GM12878 (cell line): ENCODE results near the gene CTNNA1. TPM values are rescaled to one million over a fixed set of nuclear protein-coding genes. Genes with fewer than 3 reads are reported as not detected.
A peak's percentile ranks its signal among the peaks of the same experiment; 100 is the strongest.

Source experiments
- ATAC-seq: fragments of 200-7000 bp; cut with Tn5 transposase; 3 replicates; pipeline ENCODE4 v1.9.1; 2020; ENCODE audit warnings: mild to moderate bottlenecking, moderate library complexity
- BruUV-seq: library from RNA; stranded (reverse); fragments of 400-500 nt; replicated peaks from 2 replicates; lab custom pipeline; 2021; lab: Mats Ljungman, UMichigan
- CTCF ChIA-PET: fragments of 300-600 bp; sonication (Branson Sonifier 250); formaldehyde crosslinking; extraction: SDS; loops from one replicate; lab custom pipeline; 2021; ENCODE audit warnings: inconsistent platforms; lab: Yijun Ruan, JAX
- POLR2A ChIA-PET: fragments of 350-600 bp; formaldehyde crosslinking; extraction: SDS; loops from one replicate; lab custom pipeline; 2021; ENCODE audit warnings: inconsistent platforms; lab: Charles Lee
- RAD21 ChIA-PET: fragments of 300-600 bp; sonication (Branson Sonifier 250); formaldehyde crosslinking; loops from one replicate; lab custom pipeline; 2023; ENCODE audit warnings: antibody characterized with exemption; ENCODE audit not compliant: unreplicated experiment; lab: Charles Lee
- SMC1A ChIA-PET: fragments of 300-600 bp; sonication (Branson Sonifier 250); formaldehyde crosslinking; loops from one replicate; lab custom pipeline; 2023; ENCODE audit not compliant: unreplicated experiment, uncharacterized antibody; lab: Charles Lee
- DNase-seq: peaks from one replicate; pipeline ENCODE4 v3.0.0-alpha.2; 2011; ENCODE audit warnings: low read depth, low spot score
- FAIRE-seq: peaks from 3 replicates; lab custom pipeline; 2011; peaks lifted over from hg19 to GRCh38; lab: Jason Lieb, UNC
- H2AFZ ChIP-seq: 2 replicates; pipeline ENCODE4 v1.6.0; 2011; ENCODE audit warnings: low read depth, low read length, control low read depth; ENCODE audit not compliant: control insufficient read depth
- H3K27ac ChIP-seq: 2 replicates; pipeline ENCODE4 v1.5.1; 2011; ENCODE audit warnings: control low read depth; ENCODE audit not compliant: control insufficient read depth, insufficient read depth
- H3K27me3 ChIP-seq, 2 experiments: replicated peaks in 1 of 2; 2 replicates each; pipeline versions ENCODE4 v1.6.0 to v1.6.1; 2011; ENCODE audit warnings: low read length in 1 of 2; ENCODE audit not compliant: control insufficient read depth in 2 of 2, insufficient read depth in 2 of 2
- H3K36me3 ChIP-seq, 2 experiments: 2 replicates each; pipeline ENCODE4 v1.5.1; 2011; ENCODE audit warnings: low read length in 1 of 2; ENCODE audit not compliant: control insufficient read depth in 2 of 2, insufficient read depth in 2 of 2
- H3K4me1 ChIP-seq: 2 replicates; pipeline ENCODE4 v1.6.1; 2011; ENCODE audit warnings: mild to moderate bottlenecking, low read length, moderate library complexity, mixed read lengths; ENCODE audit not compliant: control insufficient read depth, insufficient read depth
- H3K4me2 ChIP-seq: 2 replicates; pipeline ENCODE4 v1.6.0; 2011; ENCODE audit warnings: control low read depth; ENCODE audit not compliant: control insufficient read depth, insufficient read depth
- H3K4me3 ChIP-seq: fragments of 200-600 bp; sonication (generic); 2 replicates; pipeline ENCODE4 v1.5.1; 2016
- H3K79me2 ChIP-seq: 2 replicates; pipeline ENCODE4 v1.6.0; 2011; ENCODE audit warnings: low read length; ENCODE audit not compliant: control insufficient read depth, insufficient read depth
- H3K9ac ChIP-seq: 2 replicates; pipeline ENCODE4 v1.8.0; 2011; ENCODE audit warnings: low read length, control low read depth, mixed read lengths; ENCODE audit not compliant: control insufficient read depth, insufficient read depth
- H3K9me3 ChIP-seq: replicated peaks from 3 replicates; pipeline ENCODE4 v1.5.1; 2011; ENCODE audit warnings: mild to moderate bottlenecking, low read length; ENCODE audit not compliant: control insufficient read depth, insufficient read depth
- H4K20me1 ChIP-seq: 2 replicates; pipeline ENCODE4 v1.6.0; 2011; ENCODE audit not compliant: control insufficient read depth, insufficient read depth
- BCL11A ChIP-seq: IDR thresholded peaks from 2 replicates; pipeline ENCODE4 v1.6.1; 2011; ENCODE audit warnings: low read depth, low read length
- WGBS: methylation state at CpG from one replicate; pipeline ENCODE4 v1.1.6; 2016; ENCODE audit warnings: low lambda C conversion rate; ENCODE audit not compliant: insufficient replicate concordance, insufficient coverage; ENCODE audit errors: missing lambda C conversion rate; 5-methylcytosine and 5-hydroxymethylcytosine counted together
- in situ Hi-C: fragments of 300-500 bp; cut with MboI; formaldehyde crosslinking; loops from 9 replicates; pipeline ENCODE4 v1.14.3; 2018; ENCODE audit warnings: mixed read lengths
- intact Hi-C: fragments of 100-400 bp; cut with micrococcal nuclease; formaldehyde crosslinking; loops from one replicate; pipeline ENCODE4 v1.14.2; 2022; ENCODE audit not compliant: unreplicated experiment
- polyA plus RNA-seq, 11 experiments: library from polyadenylated mRNA; depleted of rRNA in 4 of 11; unstranded in 6 of 11; stranded (reverse) in 5 of 11; fragments of >200 nt; fragmentation: Nextera tagmentation in 4 of 11; fragmentation: Illumina TruSeq in 1 of 11; extraction: Ambion mirVana in 4 of 11; extraction: Trizol in 1 of 11; gene quantifications; 1 replicate in 1 of 11; 2 replicates in 10 of 11; pipeline versions ENCODE4 v1.2.1 to v1.2.3, GENCODE V29; 2011 to 2016; ENCODE audit warnings: inconsistent platforms in 2 of 11, missing spikeins in 2 of 11, low read depth in 1 of 11
- total RNA-seq, 4 experiments: library from RNA; depleted of rRNA in 3 of 4; stranded (reverse); fragments of >200 nt in 3 of 4; fragmentation: Illumina TruSeq in 1 of 4; extraction: Trizol in 1 of 4; gene quantifications; 2 replicates each; pipeline versions ENCODE4 v1.2.1 to v1.2.3, GENCODE V29; 2013 to 2021
- TF ChIP-seq, protein P1 (sequence below): fragments of 450-650 bp; IDR thresholded peaks from 2 replicates; pipeline ENCODE4 v1.6.1; 2016; ENCODE audit warnings: mild to moderate bottlenecking, moderate library complexity, borderline replicate concordance

The CTNNA1 gene
- total and polyA plus RNA-seq, 10 of the 15 experiments (the other 5 are each of a cell fraction or from before 2014, with no cell fraction given) = 32.6 to 104 (median 57.7) TPM

GRCh38 chr5:138837160-138837559, 83.9 kb downstream of the CTNNA1 start:
- Histone ChIP-seq H3K4me1 (no peaks in the 10 kb centered on the region; the same call in 1 of the 2 replicates), H3K4me2 (no peak overlapping the region), H3K9me3 (no peaks in the 10 kb centered on the region), H3K27me3 (no peaks in the 10 kb centered on the region), H3K27ac (no peak overlapping the region), H3K4me3 (no peak overlapping the region), H3K36me3 (no peaks in the 10 kb centered on the region), H4K20me1 (no peaks in the 10 kb centered on the region), H3K79me2 (no peaks in the 10 kb centered on the region)
- ATAC-seq = no peak
- FAIRE-seq = no peak
- ChIA-PET CTCF (interaction anchor here (1.0 kb wide), 1 partner anchor 10 kb away, joined by 3 read pairs; no protein-coding TSS in a partner anchor), RAD21 (no interaction called here)
- TF ChIP-seq, protein P1, sequence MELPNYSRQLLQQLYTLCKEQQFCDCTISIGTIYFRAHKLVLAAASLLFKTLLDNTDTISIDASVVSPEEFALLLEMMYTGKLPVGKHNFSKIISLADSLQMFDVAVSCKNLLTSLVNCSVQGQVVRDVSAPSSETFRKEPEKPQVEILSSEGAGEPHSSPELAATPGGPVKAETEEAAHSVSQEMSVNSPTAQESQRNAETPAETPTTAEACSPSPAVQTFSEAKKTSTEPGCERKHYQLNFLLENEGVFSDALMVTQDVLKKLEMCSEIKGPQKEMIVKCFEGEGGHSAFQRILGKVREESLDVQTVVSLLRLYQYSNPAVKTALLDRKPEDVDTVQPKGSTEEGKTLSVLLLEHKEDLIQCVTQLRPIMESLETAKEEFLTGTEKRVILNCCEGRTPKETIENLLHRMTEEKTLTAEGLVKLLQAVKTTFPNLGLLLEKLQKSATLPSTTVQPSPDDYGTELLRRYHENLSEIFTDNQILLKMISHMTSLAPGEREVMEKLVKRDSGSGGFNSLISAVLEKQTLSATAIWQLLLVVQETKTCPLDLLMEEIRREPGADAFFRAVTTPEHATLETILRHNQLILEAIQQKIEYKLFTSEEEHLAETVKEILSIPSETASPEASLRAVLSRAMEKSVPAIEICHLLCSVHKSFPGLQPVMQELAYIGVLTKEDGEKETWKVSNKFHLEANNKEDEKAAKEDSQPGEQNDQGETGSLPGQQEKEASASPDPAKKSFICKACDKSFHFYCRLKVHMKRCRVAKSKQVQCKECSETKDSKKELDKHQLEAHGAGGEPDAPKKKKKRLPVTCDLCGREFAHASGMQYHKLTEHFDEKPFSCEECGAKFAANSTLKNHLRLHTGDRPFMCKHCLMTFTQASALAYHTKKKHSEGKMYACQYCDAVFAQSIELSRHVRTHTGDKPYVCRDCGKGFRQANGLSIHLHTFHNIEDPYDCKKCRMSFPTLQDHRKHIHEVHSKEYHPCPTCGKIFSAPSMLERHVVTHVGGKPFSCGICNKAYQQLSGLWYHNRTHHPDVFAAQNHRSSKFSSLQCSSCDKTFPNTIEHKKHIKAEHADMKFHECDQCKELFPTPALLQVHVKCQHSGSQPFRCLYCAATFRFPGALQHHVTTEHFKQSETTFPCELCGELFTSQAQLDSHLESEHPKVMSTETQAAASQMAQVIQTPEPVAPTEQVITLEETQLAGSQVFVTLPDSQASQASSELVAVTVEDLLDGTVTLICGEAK = peak; percentile 68; the same call in 1 of the 2 replicates
- no peak for TF ChIP-seq BCL11A
- TF ChIP-seq, all 136 proteins: peak for 1
- POLR2A ChIA-PET = no interaction called here
- 94% methylated on average over 3 of the region's 4 CpGs for WGBS
- Histone ChIP-seq H2AFZ (no peak overlapping the region), H3K9ac (no peak overlapping the region)
- in situ Hi-C loops = no loop called here
- intact Hi-C loops = no loop called here
- BruUV-seq = no TSS peak
- DNase-seq = no peak
- SMC1A ChIA-PET = interaction anchor here (1.5 kb wide), 1 partner anchor 11 kb away, joined by 5 read pairs; no protein-coding TSS in a partner anchor
